Adrenal gland (tissue), 5 donors: ENCODE data around the gene UBR3.

Experiments used
- POLR2A ChIP-seq, 2 donors: fragments of 450-650 bp; IDR thresholded peaks; one replicate each; pipeline ENCODE4 v1.6.1; 2017; ENCODE audit warnings: antibody characterized with exemption in 2 of 2, mild to moderate bottlenecking in 2 of 2, moderate library complexity in 1 of 2
- TF ChIP-seq, protein P1 (sequence below), 6 experiments: fragments of 450-650 bp in 4 of 6; fragments of 200-600 bp in 2 of 6; sonication (generic) in 1 of 6; IDR thresholded peaks; 1 replicate in 5 of 6; 2 replicates in 1 of 6; pipeline versions ENCODE4 v1.5.1 to v1.8.0; 2016 to 2021; ENCODE audit warnings: antibody characterized with exemption in 6 of 6, mild to moderate bottlenecking in 2 of 6, moderate library complexity in 1 of 6
- donor health status: DM: no; HTN: no; CAD: no.

DNA sequence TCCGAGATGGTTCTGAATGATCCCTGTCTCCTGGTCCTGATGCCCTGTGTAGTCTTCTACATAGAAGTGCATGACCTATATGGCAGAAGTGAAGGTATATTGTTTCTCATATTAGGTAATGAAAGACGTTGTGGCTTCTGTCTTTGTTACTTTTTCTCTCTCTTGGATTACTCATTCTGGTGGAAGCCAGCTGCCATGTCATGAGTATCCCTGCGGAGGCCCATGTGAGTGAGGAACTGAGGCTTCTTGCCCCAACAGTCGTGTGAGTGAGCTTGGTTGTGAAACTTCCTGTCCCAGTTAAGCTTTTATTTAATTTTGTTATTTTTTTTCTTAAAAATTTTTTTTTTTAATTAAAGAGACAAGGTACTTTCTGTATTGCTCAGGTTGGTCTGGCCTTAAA is 134.7 kb downstream of the UBR3 start:
- TF ChIP-seq, protein P1, sequence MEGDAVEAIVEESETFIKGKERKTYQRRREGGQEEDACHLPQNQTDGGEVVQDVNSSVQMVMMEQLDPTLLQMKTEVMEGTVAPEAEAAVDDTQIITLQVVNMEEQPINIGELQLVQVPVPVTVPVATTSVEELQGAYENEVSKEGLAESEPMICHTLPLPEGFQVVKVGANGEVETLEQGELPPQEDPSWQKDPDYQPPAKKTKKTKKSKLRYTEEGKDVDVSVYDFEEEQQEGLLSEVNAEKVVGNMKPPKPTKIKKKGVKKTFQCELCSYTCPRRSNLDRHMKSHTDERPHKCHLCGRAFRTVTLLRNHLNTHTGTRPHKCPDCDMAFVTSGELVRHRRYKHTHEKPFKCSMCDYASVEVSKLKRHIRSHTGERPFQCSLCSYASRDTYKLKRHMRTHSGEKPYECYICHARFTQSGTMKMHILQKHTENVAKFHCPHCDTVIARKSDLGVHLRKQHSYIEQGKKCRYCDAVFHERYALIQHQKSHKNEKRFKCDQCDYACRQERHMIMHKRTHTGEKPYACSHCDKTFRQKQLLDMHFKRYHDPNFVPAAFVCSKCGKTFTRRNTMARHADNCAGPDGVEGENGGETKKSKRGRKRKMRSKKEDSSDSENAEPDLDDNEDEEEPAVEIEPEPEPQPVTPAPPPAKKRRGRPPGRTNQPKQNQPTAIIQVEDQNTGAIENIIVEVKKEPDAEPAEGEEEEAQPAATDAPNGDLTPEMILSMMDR (IDR thresholded peaks at IDR 0.05): no peak
- no peak for TF ChIP-seq POLR2A (IDR thresholded peaks at IDR 0.05)
